ENCODE data around the gene DYRK1B.
"Not testable (repeated sequence)": the region's sequence is repeated elsewhere in the genome, so short reads cannot be mapped to it uniquely, and the experiment has no call there.

DYRK1B gene

GRCh38 chr19:39819786-39820185 is 14.2 kb downstream of the DYRK1B start:
- TF ChIP-seq, protein P1, sequence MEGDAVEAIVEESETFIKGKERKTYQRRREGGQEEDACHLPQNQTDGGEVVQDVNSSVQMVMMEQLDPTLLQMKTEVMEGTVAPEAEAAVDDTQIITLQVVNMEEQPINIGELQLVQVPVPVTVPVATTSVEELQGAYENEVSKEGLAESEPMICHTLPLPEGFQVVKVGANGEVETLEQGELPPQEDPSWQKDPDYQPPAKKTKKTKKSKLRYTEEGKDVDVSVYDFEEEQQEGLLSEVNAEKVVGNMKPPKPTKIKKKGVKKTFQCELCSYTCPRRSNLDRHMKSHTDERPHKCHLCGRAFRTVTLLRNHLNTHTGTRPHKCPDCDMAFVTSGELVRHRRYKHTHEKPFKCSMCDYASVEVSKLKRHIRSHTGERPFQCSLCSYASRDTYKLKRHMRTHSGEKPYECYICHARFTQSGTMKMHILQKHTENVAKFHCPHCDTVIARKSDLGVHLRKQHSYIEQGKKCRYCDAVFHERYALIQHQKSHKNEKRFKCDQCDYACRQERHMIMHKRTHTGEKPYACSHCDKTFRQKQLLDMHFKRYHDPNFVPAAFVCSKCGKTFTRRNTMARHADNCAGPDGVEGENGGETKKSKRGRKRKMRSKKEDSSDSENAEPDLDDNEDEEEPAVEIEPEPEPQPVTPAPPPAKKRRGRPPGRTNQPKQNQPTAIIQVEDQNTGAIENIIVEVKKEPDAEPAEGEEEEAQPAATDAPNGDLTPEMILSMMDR (conservative IDR thresholded peaks at IDR 0.05), result no peak
- no peak overlapping the region for H3K27ac ChIP-seq

GRCh38 chr19:39818626-39819097 is 15.3 kb downstream of the DYRK1B start:
- TF ChIP-seq, protein P1 (conservative IDR thresholded peaks at IDR 0.05), result no peak
- H3K27ac ChIP-seq, result no peak overlapping the region

DNA sequence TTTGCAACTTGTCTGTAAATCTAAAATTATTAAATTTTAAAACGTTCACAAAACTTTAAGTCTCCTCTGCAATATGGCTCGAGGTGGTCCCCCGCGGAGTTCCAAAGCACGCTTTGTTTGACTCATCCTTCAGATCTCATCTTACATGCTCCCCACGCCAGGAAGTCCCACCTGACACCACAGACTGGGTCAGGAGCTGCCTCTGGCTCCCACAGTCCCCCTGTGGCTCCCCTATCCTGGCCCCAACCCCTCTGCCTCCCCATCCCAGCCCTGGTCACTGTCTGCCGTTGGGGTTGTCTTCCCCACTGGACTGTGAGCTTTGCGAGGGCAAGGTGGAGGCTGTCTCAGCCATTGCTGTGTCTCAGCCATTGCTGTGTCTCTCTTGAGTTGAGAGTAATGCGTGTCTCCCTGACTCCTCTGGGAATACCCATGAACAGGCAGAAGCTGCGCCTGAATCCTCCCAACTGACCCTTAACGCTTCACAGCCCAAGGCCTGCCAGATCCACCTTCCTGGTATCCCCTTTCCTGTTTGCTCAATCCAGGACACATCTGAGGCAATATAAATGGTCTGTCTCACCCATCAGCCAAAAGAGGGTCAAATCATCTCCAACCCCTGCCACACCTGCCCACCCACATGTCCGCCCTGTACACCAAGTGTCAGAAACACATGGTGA is 15.9 kb downstream of the DYRK1B start:
- H3K27ac ChIP-seq, result no peak overlapping the region

DNA sequence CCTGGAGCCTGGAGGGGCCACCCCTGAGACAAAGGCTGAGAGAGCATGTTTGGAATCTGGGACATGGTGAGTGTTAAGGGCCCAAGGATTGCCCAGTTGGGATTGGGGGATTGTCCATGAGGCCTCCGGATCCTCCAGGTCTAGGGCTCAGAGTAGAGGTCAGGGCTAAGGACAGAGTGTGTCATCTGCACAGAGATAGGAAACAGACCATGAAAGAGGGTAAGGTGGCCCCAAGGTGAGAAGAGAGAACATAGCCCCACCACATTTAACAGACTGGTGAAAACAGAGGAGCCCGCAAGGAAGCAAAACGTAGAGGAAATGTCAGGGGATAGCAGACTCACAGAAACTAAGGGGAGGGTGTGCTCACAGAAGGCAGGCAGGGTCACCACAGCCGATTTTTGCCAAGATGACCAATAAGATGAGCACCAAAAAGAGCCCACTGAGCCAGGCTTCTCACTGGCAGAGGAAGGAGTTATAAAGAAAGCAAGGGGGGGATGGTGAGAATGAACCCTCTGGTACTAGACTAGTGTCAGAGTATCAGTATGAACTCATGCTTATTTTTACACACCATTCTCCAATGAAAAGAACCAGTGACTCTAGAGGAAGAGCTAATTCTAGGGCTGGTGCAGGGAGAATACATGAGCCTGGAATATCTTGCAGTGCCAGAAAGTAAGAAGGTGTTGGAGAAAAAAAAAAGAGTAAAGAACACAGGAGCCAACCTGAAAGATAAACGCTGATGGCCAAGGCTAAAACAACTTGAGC is 17.5 kb downstream of the DYRK1B start:
- TF ChIP-seq, protein P1 (conservative IDR thresholded peaks at IDR 0.05), result no peak

More for the DNA sequence above, 15.9 kb downstream of the DYRK1B start:
- TF ChIP-seq, protein P1 (conservative IDR thresholded peaks at IDR 0.05), result no peak

GRCh38 chr19:39814595-39814994 is 19.4 kb downstream of the DYRK1B start:
- TF ChIP-seq, protein P1 (conservative IDR thresholded peaks at IDR 0.05), result no peak
- no peak overlapping the region for H3K27ac ChIP-seq

More for the DNA sequence above, 17.5 kb downstream of the DYRK1B start:
- no peak overlapping the region for H3K27ac ChIP-seq

DNA sequence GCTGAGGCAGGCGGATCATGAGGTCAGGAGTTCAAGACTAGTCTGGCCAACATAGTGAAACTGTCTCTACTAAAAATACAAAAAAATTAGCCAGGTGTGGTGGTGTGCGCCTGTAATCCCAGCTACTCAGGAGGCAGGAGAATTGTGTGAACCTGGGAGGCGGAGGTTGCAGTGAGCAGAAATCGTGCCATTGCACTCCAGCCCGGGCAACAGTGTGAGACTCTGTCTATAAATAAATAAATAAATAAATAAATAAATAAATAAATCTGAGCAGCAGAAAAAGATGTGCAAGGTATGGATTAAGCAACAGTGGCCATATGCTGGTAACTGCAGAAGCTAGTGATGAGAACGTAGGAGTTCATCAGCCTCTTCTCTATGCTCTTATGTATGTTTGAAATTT is 19.9 kb downstream of the DYRK1B start:
- not testable (repeated sequence) for H3K27ac ChIP-seq

GRCh38 chr19:39813264-39813993 is 20.5 kb downstream of the DYRK1B start:
- H3K27ac ChIP-seq, result no peak overlapping the region
- TF ChIP-seq, protein P1 (conservative IDR thresholded peaks at IDR 0.05), result no peak
